Smooth muscle cell (in vitro differentiated cells): ENCODE results near the gene FLNA. TPM values are rescaled to one million over a fixed set of nuclear protein-coding genes. Genes with fewer than 3 reads are reported as not detected.

Source experiments
- DNase-seq: peaks from one replicate; lab custom pipeline; 2025; ENCODE audit not compliant: unreplicated experiment; lab: John Stamatoyannopoulos, UW
- H2AFZ ChIP-seq: fragments of 200-600 bp; sonication (generic); 2 replicates; pipeline ENCODE4 v1.6.0; 2016; ENCODE audit warnings: antibody characterized with exemption, low read depth, mild to moderate bottlenecking
- H3F3A ChIP-seq: fragments of 200-600 bp; sonication (generic); 2 replicates; pipeline ENCODE4 v1.6.0; 2017; ENCODE audit warnings: antibody characterized with exemption, low read depth
- H3K27ac ChIP-seq: fragments of 200-600 bp; sonication (generic); 2 replicates; pipeline ENCODE4 v1.5.1; 2016; ENCODE audit warnings: low read depth, mild to moderate bottlenecking
- H3K27me3 ChIP-seq: fragments of 200-600 bp; sonication (generic); 2 replicates; pipeline ENCODE4 v1.6.1; 2016; ENCODE audit warnings: low read depth, mild to moderate bottlenecking
- H3K36me3 ChIP-seq: fragments of 200-600 bp; sonication (generic); 2 replicates; pipeline ENCODE4 v1.5.1; 2016; ENCODE audit warnings: low read depth
- H3K4me1 ChIP-seq: fragments of 200-600 bp; sonication (generic); 2 replicates; pipeline ENCODE4 v1.5.1; 2016; ENCODE audit warnings: low read depth
- H3K4me2 ChIP-seq: fragments of 200-600 bp; sonication (generic); 2 replicates; pipeline ENCODE4 v1.6.0; 2016; ENCODE audit warnings: mild to moderate bottlenecking
- H3K4me3 ChIP-seq: fragments of 200-600 bp; sonication (generic); 2 replicates; pipeline ENCODE4 v1.5.1; 2016; ENCODE audit warnings: mild to moderate bottlenecking
- H3K79me2 ChIP-seq: fragments of 200-600 bp; sonication (generic); 2 replicates; pipeline ENCODE4 v1.6.0; 2016; ENCODE audit warnings: low read depth, mild to moderate bottlenecking
- H3K9ac ChIP-seq: fragments of 200-600 bp; sonication (generic); 2 replicates; pipeline ENCODE4 v1.6.0; 2016; ENCODE audit warnings: low read depth
- H3K9me3 ChIP-seq: fragments of 200-600 bp; sonication (generic); replicated peaks from 2 replicates; pipeline ENCODE4 v1.5.1; 2016; ENCODE audit warnings: low read depth
- H4K20me1 ChIP-seq: fragments of 200-600 bp; sonication (generic); 2 replicates; pipeline ENCODE4 v1.6.0; 2016; ENCODE audit warnings: low read depth
- CTCF ChIP-seq: fragments of 200-600 bp; sonication (generic); IDR thresholded peaks from 2 replicates; pipeline ENCODE4 v1.5.1; 2017; ENCODE audit warnings: borderline replicate concordance, mild to moderate bottlenecking, antibody characterized with exemption; ENCODE audit not compliant: insufficient read depth, poor library complexity, severe bottlenecking
- WGBS: methylation state at CpG from one replicate; pipeline ENCODE4 v1.1.7; 2016; ENCODE audit warnings: low lambda C conversion rate; 5-methylcytosine and 5-hydroxymethylcytosine counted together
- polyA plus RNA-seq: library from polyadenylated mRNA; unstranded; fragments of >200 nt; fragmentation: Nextera tagmentation; extraction: Ambion mirVana; gene quantifications from 2 replicates; pipeline ENCODE4 v1.2.1, GENCODE V29; 2016
- total RNA-seq: library from RNA; depleted of rRNA; stranded (reverse); fragments of >200 nt; gene quantifications from 2 replicates; pipeline ENCODE4 v1.2.3, GENCODE V29; 2014

Gene FLNA
- total and polyA plus RNA-seq, 2 experiments from 2014 or later = 860 to 1,632 TPM

GRCh38 chrX:154369449-154370299 is 4.8 kb downstream of the FLNA start:
- H3K27me3 ChIP-seq = no peaks in the 10 kb centered on the region
- H3K4me2 ChIP-seq = peak overlapping the region; percentile 80
- H3K36me3 ChIP-seq = no peaks in the 10 kb centered on the region
- H3K79me2 ChIP-seq = peaks cover 68% of the 10 kb centered on the region
- H3K27ac ChIP-seq = peak overlapping the region; percentile 99
- peaks cover 56% of the 10 kb centered on the region for H4K20me1 ChIP-seq
- H3F3A ChIP-seq = peaks cover 6% of the 10 kb centered on the region
- no peak for TF ChIP-seq CTCF
- H3K4me1 ChIP-seq = no peaks in the 10 kb centered on the region
- H3K4me3 ChIP-seq = peak overlapping the region; percentile 76
- H3K9me3 ChIP-seq = no peaks in the 10 kb centered on the region
- 42% methylated on average over 13 of the region's 13 CpGs for WGBS
- peak; percentile 51 for DNase-seq
- no peak overlapping the region for H2AFZ ChIP-seq
- peak overlapping the region; percentile 94 for H3K9ac ChIP-seq

- 57% methylated on average over 10 of the region's 16 CpGs for WGBS
- H3K9me3 ChIP-seq = no peaks in the 10 kb centered on the region
- peak; percentile 38 for DNase-seq
- H3K4me3 ChIP-seq = peak overlapping the region; percentile 76
- H3K4me2 ChIP-seq = peak overlapping the region; percentile 80
- peak overlapping the region; percentile 94 for H3K9ac ChIP-seq
- no peaks in the 10 kb centered on the region for H3K36me3 ChIP-seq
- TF ChIP-seq CTCF = no peak
- H2AFZ ChIP-seq = no peak overlapping the region
- peaks cover 65% of the 10 kb centered on the region for H4K20me1 ChIP-seq
- peak overlapping the region; percentile 99 for H3K27ac ChIP-seq
- H3K79me2 ChIP-seq = peaks cover 67% of the 10 kb centered on the region
- H3K4me1 ChIP-seq = no peaks in the 10 kb centered on the region
- no peaks in the 10 kb centered on the region for H3K27me3 ChIP-seq
- peaks cover 6% of the 10 kb centered on the region for H3F3A ChIP-seq
Measured at GRCh38 chrX:154368630-154369448, 5.6 kb downstream of the FLNA start.

- Histone ChIP-seq H3K27me3 (no peaks in the 10 kb centered on the region), H3K9me3 (no peaks in the 10 kb centered on the region), H4K20me1 (peaks cover 76% of the 10 kb centered on the region), H2AFZ (no peak overlapping the region), H3K27ac (peak overlapping the region; percentile 99), H3K4me1 (no peaks in the 10 kb centered on the region), H3K9ac (peak overlapping the region; percentile 94), H3K79me2 (peaks cover 68% of the 10 kb centered on the region), H3K4me3 (no peak overlapping the region), H3K4me2 (peak overlapping the region; percentile 80), H3F3A (peaks cover 6% of the 10 kb centered on the region), H3K36me3 (no peaks in the 10 kb centered on the region)
- 91% methylated on average over 29 of the region's 31 CpGs for WGBS
- no peak for TF ChIP-seq CTCF
- no peak for DNase-seq
Measured at GRCh38 chrX:154367474-154368308, 6.7 kb downstream of the FLNA start.
